ENCODE results near the gene ADAMTS2. TPM values are rescaled to one million over a fixed set of nuclear protein-coding genes. Genes with fewer than 3 reads are reported as not detected.

Gene ADAMTS2
- polyA plus RNA-seq, 3 donors, result 0.74 to 2.3 TPM; not detected in 1

- Histone ChIP-seq H2AFZ (ENCODE audit: insufficient read depth, low read depth, low read length, poor library complexity, severe bottlenecking) (no peak overlapping the region), H3K4me3 (replicated peaks in 1 of 3; ENCODE audit: low read depth in 2 of 3, low read length in 3 of 3) (no peak overlapping the region), H3K9ac (ENCODE audit: insufficient read depth, low read length, poor library complexity, severe bottlenecking) (no peak overlapping the region), H3K36me3 (replicated peaks in 1 of 2; ENCODE audit: control insufficient read depth in 1 of 2, insufficient read depth in 2 of 2, low read length in 2 of 2) (no peaks in the 10 kb centered on the region), H3K4me1 (ENCODE audit: control insufficient read depth in 1 of 2, insufficient read depth in 2 of 2, low read length in 2 of 2) (no peaks in the 10 kb centered on the region), H3K27ac (ENCODE audit: low read depth in 1 of 2, low read length in 2 of 2) (no peak overlapping the region), H3K79me2 (ENCODE audit: insufficient read depth, low read length) (no peaks in the 10 kb centered on the region), H3K9me3 (replicated peaks in 1 of 2; ENCODE audit: control insufficient read depth in 1 of 2, insufficient read depth in 1 of 2, low read length in 2 of 2) (no peaks in the 10 kb centered on the region), H4K20me1 (ENCODE audit: insufficient read depth, low read length) (no peaks in the 10 kb centered on the region), H3K27me3 (ENCODE audit: control insufficient read depth in 2 of 2, insufficient read depth in 2 of 2, low read length in 2 of 2) (no peaks in the 10 kb centered on the region), H3K4me2 (replicated peaks; ENCODE audit: extremely low read depth, low read length, poor library complexity, severe bottlenecking) (no peak overlapping the region)
- TF ChIP-seq CTCF (IDR thresholded peaks at IDR 0.05), result no peak
- 86% methylated on average over 1 of the region's 5 CpGs for WGBS (ENCODE audit: insufficient coverage)
- no peak for DNase-seq
- no peaks in the 10 kb centered on the region for H3K4me1 Mint-ChIP-seq
- peaks cover 4 to 12% (median 5%) of the 10 kb centered on the region in 3 donors for H3K27me3 Mint-ChIP-seq (ENCODE audit: low read depth in 3 of 3)
- peaks cover 0 to 2% (median 0%) of the 10 kb centered on the region in 7 donors for H3K9me3 Mint-ChIP-seq
- H3K4me3 Mint-ChIP-seq, result no peak overlapping the region
- H3K36me3 Mint-ChIP-seq, result no peaks in the 10 kb centered on the region
- no peak overlapping the region for H3K27ac Mint-ChIP-seq
- intact Hi-C loops (cut with micrococcal nuclease), result no loop called here
Observed at GRCh38 chr5:179371121-179371510, 25.9 kb upstream of the ADAMTS2 start.

DNA sequence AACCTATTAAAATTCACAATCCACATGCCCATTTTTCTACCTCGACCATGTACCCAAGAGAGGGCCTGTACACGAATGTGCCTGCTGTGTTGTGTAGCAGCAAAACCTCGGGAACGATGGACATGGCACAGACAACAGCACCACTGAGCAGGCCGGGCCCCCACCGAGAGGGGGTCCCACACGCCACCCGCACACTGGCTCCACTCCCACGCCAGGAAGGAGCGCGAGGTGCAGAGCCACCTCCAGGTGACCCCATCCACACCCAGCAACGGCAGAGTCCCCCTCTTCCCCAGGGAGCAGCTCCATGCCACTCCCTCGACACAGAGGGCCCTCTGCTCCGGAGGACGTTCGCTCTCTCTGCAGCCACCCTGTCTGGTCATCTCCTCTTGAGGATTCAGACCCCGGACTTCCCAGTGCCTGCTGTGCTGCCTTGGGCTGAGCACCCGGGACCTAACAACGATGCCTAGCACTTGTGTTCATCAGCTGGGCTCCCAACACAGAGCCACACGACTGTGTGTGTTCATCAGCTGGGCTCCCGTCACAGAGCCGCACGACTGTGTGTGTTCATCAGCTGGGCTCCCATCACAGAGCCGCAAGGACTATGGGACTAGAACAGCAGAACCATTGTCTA lies 25.3 kb upstream of the ADAMTS2 start:
- WGBS (ENCODE audit: insufficient coverage), result 90% methylated on average over 24 of the region's 24 CpGs
- H3K4me1 Mint-ChIP-seq, result no peaks in the 10 kb centered on the region
- intact Hi-C loops (cut with micrococcal nuclease), result no loop called here

More for the DNA sequence above, 25.3 kb upstream of the ADAMTS2 start:
- Histone ChIP-seq H3K4me1 (ENCODE audit: control insufficient read depth in 1 of 2, insufficient read depth in 2 of 2, low read length in 2 of 2) (no peaks in the 10 kb centered on the region), H3K4me2 (replicated peaks; ENCODE audit: extremely low read depth, low read length, poor library complexity, severe bottlenecking) (no peak overlapping the region), H3K4me3 (replicated peaks in 1 of 3; ENCODE audit: low read depth in 2 of 3, low read length in 3 of 3) (no peak overlapping the region), H3K36me3 (replicated peaks in 1 of 2; ENCODE audit: control insufficient read depth in 1 of 2, insufficient read depth in 2 of 2, low read length in 2 of 2) (no peaks in the 10 kb centered on the region), H3K9me3 (replicated peaks in 1 of 2; ENCODE audit: control insufficient read depth in 1 of 2, insufficient read depth in 1 of 2, low read length in 2 of 2) (no peaks in the 10 kb centered on the region), H3K27me3 (ENCODE audit: control insufficient read depth in 2 of 2, insufficient read depth in 2 of 2, low read length in 2 of 2) (no peaks in the 10 kb centered on the region), H3K27ac (ENCODE audit: low read depth in 1 of 2, low read length in 2 of 2) (no peak overlapping the region), H3K79me2 (ENCODE audit: insufficient read depth, low read length) (no peaks in the 10 kb centered on the region), H2AFZ (ENCODE audit: insufficient read depth, low read depth, low read length, poor library complexity, severe bottlenecking) (no peak overlapping the region), H3K9ac (ENCODE audit: insufficient read depth, low read length, poor library complexity, severe bottlenecking) (no peak overlapping the region), H4K20me1 (ENCODE audit: insufficient read depth, low read length) (no peaks in the 10 kb centered on the region)
- no peak overlapping the region for H3K27ac Mint-ChIP-seq
- no peaks in the 10 kb centered on the region for H3K36me3 Mint-ChIP-seq
- no peak for TF ChIP-seq CTCF (IDR thresholded peaks at IDR 0.05)
- no peaks in the 10 kb centered on the region for H3K9me3 Mint-ChIP-seq
- peaks cover 4 to 15% (median 5%) of the 10 kb centered on the region in 3 donors for H3K27me3 Mint-ChIP-seq (ENCODE audit: low read depth in 3 of 3)
- no peak for DNase-seq
- no peak overlapping the region for H3K4me3 Mint-ChIP-seq
